SK-N-SH (cell line): ENCODE data around the gene TSBP1. TPM values are rescaled to one million over a fixed set of nuclear protein-coding genes. Genes with fewer than 3 reads are reported as not detected.

ENCODE experiments used
- CTCF ChIA-PET: fragments of 300-600, 350-600 bp; formaldehyde crosslinking; extraction: SDS; loops from one replicate; lab custom pipeline; 2021; lab: Yijun Ruan, JAX
- POLR2A ChIA-PET: fragments of 350-600 bp; sonication (Branson Sonifier 250); formaldehyde crosslinking; extraction: SDS; loops from one replicate; lab custom pipeline; 2020; ENCODE audit warnings: antibody characterized with exemption, inconsistent platforms; lab: Yijun Ruan, JAX
- DNase-seq: peaks from one replicate; pipeline ENCODE4 v3.0.0; 2012
- H2AFZ ChIP-seq: fragments of 200-600 bp; sonication (generic); 2 replicates; pipeline ENCODE4 v1.8.1; 2016; ENCODE audit warnings: antibody characterized with exemption, mild to moderate bottlenecking, low read depth
- H3F3A ChIP-seq: fragments of 200-600 bp; sonication (generic); replicated peaks from 2 replicates; pipeline ENCODE3; 2016; ENCODE audit warnings: antibody characterized with exemption, mild to moderate bottlenecking; ENCODE audit not compliant: insufficient read depth
- H3K27ac ChIP-seq, 2 experiments: fragments of 200-500 bp in 1 of 2; fragments of 200-600 bp in 1 of 2; sonication (Bioruptor generic) in 1 of 2; sonication (generic), shearing (Covaris generic) in 1 of 2; 2 replicates each; pipeline versions ENCODE4 v1.5.1 to v1.6.1; 2014 to 2016; ENCODE audit warnings: low read depth in 2 of 2, inconsistent platforms in 1 of 2, low read length in 1 of 2, mild to moderate bottlenecking in 1 of 2, mixed read lengths in 1 of 2
- H3K27me3 ChIP-seq: fragments of 200-600 bp; sonication (generic), shearing (Covaris generic); 2 replicates; pipeline ENCODE4 v1.6.1; 2016; ENCODE audit warnings: mixed run types; ENCODE audit not compliant: insufficient read depth
- H3K36me3 ChIP-seq, 2 experiments: fragments of 200-500 bp in 1 of 2; fragments of 200-600 bp in 1 of 2; sonication (Bioruptor generic) in 1 of 2; sonication (generic) in 1 of 2; replicated peaks in 1 of 2; 2 replicates each; pipeline versions ENCODE3 to v1.5.1; 2014 to 2016; ENCODE audit warnings: low read length in 1 of 2, mild to moderate bottlenecking in 1 of 2; ENCODE audit not compliant: insufficient read depth in 2 of 2, control insufficient read depth in 1 of 2
- H3K4me1 ChIP-seq, 2 experiments: fragments of 200-500 bp in 1 of 2; fragments of 200-600 bp in 1 of 2; sonication (Bioruptor generic) in 1 of 2; sonication (generic), shearing (Covaris generic) in 1 of 2; 2 replicates each; pipeline versions ENCODE4 v1.5.1 to v1.6.1; 2014 to 2016; ENCODE audit warnings: low read depth in 1 of 2, low read length in 1 of 2, mixed run types in 1 of 2; ENCODE audit not compliant: insufficient read depth in 2 of 2, control insufficient read depth in 1 of 2
- H3K4me2 ChIP-seq: fragments of 200-600 bp; sonication (generic), shearing (Covaris generic); 2 replicates; pipeline ENCODE4 v1.6.1; 2017; ENCODE audit warnings: mixed run types
- H3K4me3 ChIP-seq, 2 experiments: fragments of 200-500 bp in 1 of 2; fragments of 200-600 bp in 1 of 2; sonication (Bioruptor generic) in 1 of 2; sonication (generic), shearing (Covaris generic) in 1 of 2; 2 replicates each; pipeline versions ENCODE4 v1.5.1 to v1.8.1; 2014 to 2016; ENCODE audit warnings: low read depth in 2 of 2, inconsistent platforms in 1 of 2, low read length in 1 of 2, mild to moderate bottlenecking in 1 of 2, mixed read lengths in 1 of 2, moderate library complexity in 1 of 2
- H3K79me2 ChIP-seq: fragments of 200-600 bp; sonication (generic); 2 replicates; pipeline ENCODE4 v1.8.1; 2017; ENCODE audit warnings: mild to moderate bottlenecking; ENCODE audit not compliant: insufficient read depth
- H3K9ac ChIP-seq: fragments of 200-600 bp; sonication (generic); 2 replicates; pipeline ENCODE4 v1.6.1; 2017; ENCODE audit warnings: mixed run types
- H3K9me2 ChIP-seq: fragments of 200-600 bp; sonication (generic); 2 replicates; pipeline ENCODE4 v1.6.1; 2017; ENCODE audit warnings: mixed run types
- H3K9me3 ChIP-seq: fragments of 200-600 bp; sonication (generic); 2 replicates; pipeline ENCODE4 v1.6.1; 2017; ENCODE audit warnings: mixed run types, mild to moderate bottlenecking, moderate library complexity
- H4K20me1 ChIP-seq: fragments of 200-600 bp; sonication (generic); 2 replicates; pipeline ENCODE4 v1.6.1; 2017; ENCODE audit warnings: mild to moderate bottlenecking, mixed run types; ENCODE audit not compliant: insufficient read depth
- CTCF ChIP-seq: fragments of 200-600 bp; sonication (generic); IDR thresholded peaks from 2 replicates; pipeline ENCODE4 v1.6.1; 2017; ENCODE audit warnings: antibody characterized with exemption, mild to moderate bottlenecking, moderate library complexity
- ELF1 ChIP-seq: IDR thresholded peaks from 2 replicates; pipeline ENCODE4 v1.4.0; 2012
- EP300 ChIP-seq, 2 experiments: IDR thresholded peaks; 2 replicates each; pipeline versions ENCODE4 v1.4.0 to v1.6.1; 2012; ENCODE audit warnings: borderline replicate concordance in 1 of 2, low read depth in 1 of 2, low read length in 1 of 2
- EZH2phosphoT487 ChIP-seq: fragments of 200-600 bp; sonication (generic); IDR thresholded peaks from 2 replicates; pipeline ENCODE4 v1.6.1; 2017; ENCODE audit warnings: low read depth, mixed run types, mild to moderate bottlenecking, antibody characterized with exemption, moderate library complexity, borderline replicate concordance
- FOXJ3 ChIP-seq: sonication (generic); formaldehyde crosslinking; IDR thresholded peaks from 2 replicates; pipeline ENCODE4 v1.5.1; 2020; ENCODE audit warnings: mild to moderate bottlenecking, missing genetic modification reagents
- FOXM1 ChIP-seq: IDR thresholded peaks from 2 replicates; pipeline ENCODE4 v1.4.0; 2012; ENCODE audit warnings: low read depth, mild to moderate bottlenecking
- GATA2 ChIP-seq: sonication (generic); formaldehyde crosslinking; IDR thresholded peaks from 2 replicates; pipeline ENCODE4 v1.5.0; 2020; ENCODE audit warnings: mild to moderate bottlenecking, missing genetic modification reagents
- IRF3 ChIP-seq: fragments of 150-350 bp; IDR thresholded peaks from 2 replicates; pipeline ENCODE4 v1.6.1; 2016; ENCODE audit warnings: mild to moderate bottlenecking, low read depth, low read length
- JUND ChIP-seq: IDR thresholded peaks from 2 replicates; pipeline ENCODE4 v1.4.0; 2012
- MAX ChIP-seq: IDR thresholded peaks from 2 replicates; pipeline ENCODE4 v1.4.0; 2012; ENCODE audit warnings: low read depth
- MXI1 ChIP-seq: IDR thresholded peaks from 2 replicates; pipeline ENCODE4 v1.6.1; 2012; ENCODE audit warnings: mild to moderate bottlenecking, low read depth, low read length, improper control_type of control experiment
- NRF1 ChIP-seq: IDR thresholded peaks from 2 replicates; pipeline ENCODE4 v1.6.1; 2012; ENCODE audit warnings: low read depth, mild to moderate bottlenecking, low read length
- POLR2AphosphoS5 ChIP-seq: IDR thresholded peaks from 2 replicates; pipeline ENCODE4 v1.6.1; 2012; ENCODE audit warnings: low read depth, low read length
- RAD21 ChIP-seq: IDR thresholded peaks from 2 replicates; pipeline ENCODE4 v1.6.1; 2012; ENCODE audit warnings: mild to moderate bottlenecking, low read length
- RCOR1 ChIP-seq: fragments of 150-350 bp; IDR thresholded peaks from 2 replicates; pipeline ENCODE4 v1.6.1; 2017; ENCODE audit warnings: antibody characterized with exemption, low read length
- REST ChIP-seq: IDR thresholded peaks from 2 replicates; pipeline ENCODE4 v1.6.1; 2012; ENCODE audit warnings: mild to moderate bottlenecking, low read depth, low read length, moderate library complexity
- SMC3 ChIP-seq: IDR thresholded peaks from 2 replicates; pipeline ENCODE4 v1.6.1; 2012; ENCODE audit warnings: low read depth, low read length, improper control_type of control experiment
- TAF1 ChIP-seq: IDR thresholded peaks from 2 replicates; pipeline ENCODE4 v1.6.1; 2012; ENCODE audit warnings: low read depth, mild to moderate bottlenecking, low read length, moderate library complexity, borderline replicate concordance
- TCF12 ChIP-seq: IDR thresholded peaks from 2 replicates; pipeline ENCODE4 v1.4.0; 2012
- USF1 ChIP-seq: IDR thresholded peaks from 2 replicates; pipeline ENCODE4 v1.4.0; 2012; ENCODE audit warnings: low read depth, borderline replicate concordance
- USF2 ChIP-seq: fragments of 150-350 bp; IDR thresholded peaks from 2 replicates; pipeline ENCODE4 v1.6.1; 2017; ENCODE audit warnings: antibody characterized with exemption, low read length, low read depth, borderline replicate concordance
- YY1 ChIP-seq: IDR thresholded peaks from 2 replicates; pipeline ENCODE4 v1.4.0; 2012; ENCODE audit warnings: low read depth, mild to moderate bottlenecking
- WGBS: methylation state at CpG from one replicate; pipeline ENCODE4 v1.1.6; 2017; ENCODE audit warnings: low lambda C conversion rate; 5-methylcytosine and 5-hydroxymethylcytosine counted together
- polyA plus RNA-seq, 3 experiments: library from polyadenylated mRNA; depleted of rRNA; stranded (reverse); fragments of >200 nt; gene quantifications; 2 replicates each; pipeline ENCODE4 v1.2.3, GENCODE V29; 2012

Gene TSBP1
- polyA plus RNA-seq, 1 of the 3 experiments (the other 2 are of a cell fraction) = not detected

GRCh38 chr6:32244946-32245398, 126.7 kb downstream of the TSBP1 start:
- ChIA-PET CTCF (interaction anchor here (0.7 to 1.8 kb wide), 19 partner anchors 8 to 555 kb away, joined by 3 to 8 read pairs (median 3); no protein-coding TSS in a partner anchor), POLR2A (no interaction called here)
- Histone ChIP-seq H3K36me3 (no peaks in the 10 kb centered on the region), H3F3A (no peaks in the 10 kb centered on the region), H3K27ac (no peak overlapping the region), H3K27me3 (peaks cover 43% of the 10 kb centered on the region; the same call in 1 of the 2 replicates), H2AFZ (peak overlapping the region; percentile 67), H3K4me3 (peak overlapping the region in 1 of 2 experiments; percentile 45; a peak in 1 of 4 replicates), H4K20me1 (no peaks in the 10 kb centered on the region), H3K4me1 (no peaks in the 10 kb centered on the region), H3K79me2 (no peaks in the 10 kb centered on the region), H3K9me3 (no peaks in the 10 kb centered on the region), H3K4me2 (peak overlapping the region; percentile 52; the same call in 1 of the 2 replicates), H3K9ac (no peak overlapping the region), H3K9me2 (no peaks in the 10 kb centered on the region)
- WGBS = 0% methylated on average over 14 of the region's 14 CpGs
- peak; percentile 81 for DNase-seq
- TF ChIP-seq MXI1 = no peak
- no peak for TF ChIP-seq TCF12
- no peak for TF ChIP-seq TAF1
- no peak for TF ChIP-seq POLR2AphosphoS5
- TF ChIP-seq EP300 (IDR thresholded peaks at IDR 0.05; ENCODE audit: borderline replicate concordance in 1 of 2, low read depth in 1 of 2, low read length in 1 of 2) = no peak
- TF ChIP-seq CTCF = peak; percentile 91
- TF ChIP-seq USF2 = no peak
- no peak for TF ChIP-seq IRF3
- TF ChIP-seq MAX = peak; percentile 78
- no peak for TF ChIP-seq YY1
- no peak for TF ChIP-seq RCOR1
- no peak for TF ChIP-seq FOXJ3 (CRISPR knock-in tag)
- no peak for TF ChIP-seq EZH2phosphoT487
- TF ChIP-seq GATA2 (CRISPR knock-in tag) = no peak
- no peak for TF ChIP-seq FOXM1
- TF ChIP-seq ELF1 = no peak
- TF ChIP-seq NRF1 = no peak
- TF ChIP-seq JUND = no peak
- TF ChIP-seq USF1 = no peak
- TF ChIP-seq SMC3 = peak; percentile 58
- TF ChIP-seq REST = no peak
- TF ChIP-seq RAD21 = peak; percentile 63
